Measurements from ENCODE around the gene ATP10A. TPM values are rescaled to one million over a fixed set of nuclear protein-coding genes. Genes with fewer than 3 reads are reported as not detected.

Gene ATP10A
- total RNA-seq, 1 donor from 2014 or later = 0.26 TPM

DNA sequence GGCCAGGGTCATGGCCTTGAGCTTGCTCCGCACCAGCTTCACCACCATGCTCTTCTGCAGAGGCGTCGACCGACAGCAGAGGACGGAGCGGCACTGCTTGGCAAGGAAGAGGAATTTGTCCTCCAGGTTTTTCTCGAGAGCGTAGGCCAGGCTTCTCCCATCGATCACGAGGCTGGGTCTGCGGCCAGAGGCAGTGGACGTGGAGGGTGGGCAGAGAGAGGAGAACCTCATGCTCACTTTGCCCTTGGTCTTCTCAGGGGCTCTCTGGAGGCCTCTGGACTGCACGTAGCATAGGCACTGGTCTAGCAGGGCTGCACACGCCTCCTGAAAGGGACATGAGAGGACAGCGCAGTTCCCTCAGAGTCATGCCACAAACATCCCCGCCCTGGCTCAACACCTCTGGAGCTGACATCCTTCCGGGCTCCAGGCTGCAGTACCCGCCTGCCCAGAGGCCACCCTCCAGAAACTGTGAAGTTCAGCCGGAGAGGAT lies 168.3 kb downstream of the ATP10A start:
- Histone ChIP-seq H3K27me3 (ENCODE audit: control insufficient read depth, insufficient read depth, low read length) (no peaks in the 10 kb centered on the region), H3K36me3 (ENCODE audit: control insufficient read depth, insufficient read depth, low read length) (no peaks in the 10 kb centered on the region), H3K4me3 (ENCODE audit: low read depth, low read length) (no peak overlapping the region)
- TF ChIP-seq, protein P1, sequence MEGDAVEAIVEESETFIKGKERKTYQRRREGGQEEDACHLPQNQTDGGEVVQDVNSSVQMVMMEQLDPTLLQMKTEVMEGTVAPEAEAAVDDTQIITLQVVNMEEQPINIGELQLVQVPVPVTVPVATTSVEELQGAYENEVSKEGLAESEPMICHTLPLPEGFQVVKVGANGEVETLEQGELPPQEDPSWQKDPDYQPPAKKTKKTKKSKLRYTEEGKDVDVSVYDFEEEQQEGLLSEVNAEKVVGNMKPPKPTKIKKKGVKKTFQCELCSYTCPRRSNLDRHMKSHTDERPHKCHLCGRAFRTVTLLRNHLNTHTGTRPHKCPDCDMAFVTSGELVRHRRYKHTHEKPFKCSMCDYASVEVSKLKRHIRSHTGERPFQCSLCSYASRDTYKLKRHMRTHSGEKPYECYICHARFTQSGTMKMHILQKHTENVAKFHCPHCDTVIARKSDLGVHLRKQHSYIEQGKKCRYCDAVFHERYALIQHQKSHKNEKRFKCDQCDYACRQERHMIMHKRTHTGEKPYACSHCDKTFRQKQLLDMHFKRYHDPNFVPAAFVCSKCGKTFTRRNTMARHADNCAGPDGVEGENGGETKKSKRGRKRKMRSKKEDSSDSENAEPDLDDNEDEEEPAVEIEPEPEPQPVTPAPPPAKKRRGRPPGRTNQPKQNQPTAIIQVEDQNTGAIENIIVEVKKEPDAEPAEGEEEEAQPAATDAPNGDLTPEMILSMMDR (IDR thresholded peaks at IDR 0.05; ENCODE audit: insufficient read depth, low read length, severe bottlenecking) = no peak
- FAIRE-seq (no peak), DNase-seq (ENCODE audit: low read depth) (no peak)

DNA sequence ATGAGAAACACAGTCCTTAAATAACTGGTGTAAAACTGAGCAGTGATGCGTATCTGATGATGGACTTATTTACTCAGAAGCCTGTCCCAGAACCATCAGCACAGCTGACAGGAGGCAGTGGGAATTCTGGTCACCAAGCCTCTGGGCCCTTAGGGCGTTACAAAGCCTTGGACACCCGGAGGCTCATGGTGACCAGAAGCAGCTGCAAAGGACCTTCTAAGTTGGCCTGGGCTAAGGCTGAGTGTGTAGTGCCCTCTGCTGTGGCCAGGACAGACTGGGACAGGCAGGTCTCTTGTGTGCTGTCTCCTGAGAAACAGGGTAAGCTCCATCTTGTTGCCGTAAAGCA lies 168.9 kb downstream of the ATP10A start:
- FAIRE-seq = no peak
- Histone ChIP-seq H3K36me3 (ENCODE audit: control insufficient read depth, insufficient read depth, low read length) (no peaks in the 10 kb centered on the region), H3K27me3 (ENCODE audit: control insufficient read depth, insufficient read depth, low read length) (no peaks in the 10 kb centered on the region), H3K4me3 (ENCODE audit: low read depth, low read length) (no peak overlapping the region)
- TF ChIP-seq, protein P1 (IDR thresholded peaks at IDR 0.05; ENCODE audit: insufficient read depth, low read length, severe bottlenecking) = no peak
- no peak for DNase-seq (ENCODE audit: low read depth)

DNA sequence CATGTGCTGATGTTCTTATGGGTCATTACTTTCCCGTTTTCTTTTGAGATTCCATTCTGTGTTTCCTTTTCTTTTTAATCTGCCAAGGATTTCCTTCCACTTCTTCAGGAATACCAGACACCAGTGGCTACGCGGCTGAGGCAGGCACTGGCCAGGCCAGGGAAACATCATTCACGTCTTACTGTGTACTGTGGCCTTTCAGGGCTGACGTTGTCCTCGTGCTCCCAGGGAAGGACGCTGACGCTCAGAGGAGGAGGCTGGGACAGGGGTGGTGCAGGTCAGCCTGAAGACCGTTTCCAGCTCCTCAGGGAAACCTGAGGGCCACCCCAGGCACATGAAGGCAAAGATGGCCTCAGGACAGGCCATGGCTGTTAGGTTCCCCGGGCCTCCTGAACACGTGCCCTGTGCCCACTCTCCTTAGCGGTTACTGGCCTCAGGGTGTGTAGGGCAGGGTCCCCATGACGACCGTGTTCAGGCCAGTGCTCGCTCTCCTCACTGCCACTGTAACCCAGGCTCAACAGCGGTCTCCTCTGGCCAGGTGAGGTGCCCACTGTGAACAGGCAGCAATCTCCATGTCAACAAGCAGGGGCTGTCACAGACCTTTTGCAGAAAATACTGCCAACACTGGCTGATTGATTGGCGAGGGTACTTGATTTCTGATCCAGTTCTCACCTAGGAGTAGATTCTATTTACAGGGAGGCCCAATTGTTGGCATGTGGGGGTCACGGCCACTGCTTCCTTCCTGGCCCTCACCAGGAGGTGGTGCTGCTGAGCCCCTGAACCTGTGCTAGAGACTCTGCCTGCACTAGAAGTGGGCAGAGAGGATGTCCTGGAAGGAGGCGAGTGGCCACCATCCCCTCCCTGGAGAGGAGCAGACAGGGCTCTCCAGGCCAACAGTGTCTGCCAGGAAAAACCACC lies 169.5 kb downstream of the ATP10A start:
- Histone ChIP-seq H3K4me3 (ENCODE audit: low read depth, low read length) (no peak overlapping the region), H3K36me3 (ENCODE audit: control insufficient read depth, insufficient read depth, low read length) (no peaks in the 10 kb centered on the region), H3K27me3 (ENCODE audit: control insufficient read depth, insufficient read depth, low read length) (no peaks in the 10 kb centered on the region)
- FAIRE-seq = no peak
- TF ChIP-seq, protein P1 (IDR thresholded peaks at IDR 0.05; ENCODE audit: insufficient read depth, low read length, severe bottlenecking) = no peak
- no peak for DNase-seq (ENCODE audit: low read depth)

DNA sequence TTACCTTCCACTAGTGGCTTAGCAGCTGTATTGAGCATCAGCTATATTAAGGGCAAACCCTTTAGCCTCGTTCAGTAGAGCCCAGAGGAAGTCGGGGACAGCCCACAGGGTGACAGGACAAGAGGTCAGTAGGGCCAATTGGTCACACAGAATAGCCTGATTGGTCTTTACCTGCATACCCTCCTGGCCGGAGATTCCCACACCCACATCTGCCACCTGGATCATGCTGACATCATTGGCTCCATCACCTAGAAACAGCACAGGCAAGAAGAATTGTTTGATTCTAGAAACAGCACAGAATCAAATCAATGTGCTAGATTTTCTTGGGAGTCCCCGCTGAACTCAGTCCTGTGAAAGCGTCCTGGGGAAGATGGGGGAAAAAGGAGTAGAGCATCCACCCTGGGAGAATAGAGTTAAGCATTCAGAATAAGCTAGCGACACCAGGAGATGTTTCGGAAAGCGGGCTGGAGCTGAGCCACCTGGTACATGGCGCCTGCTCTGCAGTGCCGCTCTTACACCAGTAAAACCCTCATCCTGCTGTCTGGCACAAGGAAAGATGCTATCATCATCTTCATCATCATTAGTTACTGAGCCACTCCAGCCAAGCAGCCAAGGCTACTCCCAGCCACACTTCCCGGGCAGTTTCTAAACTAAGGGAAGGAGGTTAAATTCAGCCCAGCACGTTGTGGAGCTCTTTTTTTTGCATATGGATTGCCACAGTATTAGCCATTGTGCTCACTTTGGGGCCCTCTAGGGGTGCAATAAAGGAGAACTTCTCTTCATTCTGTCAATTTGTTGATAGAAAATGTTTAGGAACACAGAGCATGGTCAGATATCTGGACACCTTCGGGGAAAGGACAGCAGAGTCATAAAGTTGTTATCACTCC lies 171.3 kb downstream of the ATP10A start:
- no peaks in the 10 kb centered on the region for H3K36me3 ChIP-seq (ENCODE audit: control insufficient read depth, insufficient read depth, low read length)
- no peak overlapping the region for H3K4me3 ChIP-seq (ENCODE audit: low read depth, low read length)
- FAIRE-seq (peak; percentile 88), DNase-seq (ENCODE audit: low read depth) (no peak)
- no peaks in the 10 kb centered on the region for H3K27me3 ChIP-seq (ENCODE audit: control insufficient read depth, insufficient read depth, low read length)
- TF ChIP-seq, protein P1 (IDR thresholded peaks at IDR 0.05; ENCODE audit: insufficient read depth, low read length, severe bottlenecking) = no peak

DNA sequence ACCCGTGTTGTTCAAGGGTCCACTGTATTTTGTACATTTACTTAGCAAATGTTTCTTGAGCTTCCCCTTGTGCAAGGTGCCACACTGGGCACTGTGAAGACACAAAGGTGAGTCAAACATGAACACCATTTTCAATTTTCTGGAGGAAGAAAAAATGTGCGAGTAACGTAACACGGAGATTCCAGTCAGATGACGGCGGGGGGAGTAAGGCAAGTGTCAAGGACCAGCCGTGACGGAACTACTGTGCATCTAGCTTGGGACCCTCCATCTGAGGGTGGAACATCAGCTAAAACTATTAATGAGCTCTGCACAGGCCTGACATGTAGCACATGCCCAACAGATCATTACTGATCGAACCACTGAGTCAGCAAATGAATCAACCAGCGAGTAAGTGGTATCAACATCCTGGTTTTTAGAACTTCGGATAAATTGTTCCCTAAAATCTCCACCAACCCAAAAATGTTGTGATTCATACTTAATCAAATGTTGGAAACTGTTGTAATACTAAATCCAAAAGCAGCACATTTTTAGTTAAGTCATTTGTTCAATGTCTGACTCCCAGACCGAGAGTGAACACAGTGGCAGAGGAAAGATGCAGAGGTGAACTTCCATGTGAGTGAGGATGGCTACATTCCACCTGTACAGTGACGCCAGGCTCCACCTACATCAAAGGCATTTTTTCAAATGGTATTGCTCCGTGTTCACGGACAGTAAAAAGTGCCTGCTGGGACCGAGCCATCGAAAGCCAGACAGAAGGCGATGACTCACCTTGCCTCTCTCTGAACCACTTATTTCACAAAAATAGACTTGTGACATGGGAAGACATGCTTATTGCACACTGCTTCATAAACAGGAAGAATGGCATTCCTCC lies 172.2 kb downstream of the ATP10A start:
- no peaks in the 10 kb centered on the region for H3K36me3 ChIP-seq (ENCODE audit: control insufficient read depth, insufficient read depth, low read length)
- H3K4me3 ChIP-seq (ENCODE audit: low read depth, low read length) = no peak overlapping the region
- DNase-seq (ENCODE audit: low read depth) (peak; percentile 55), FAIRE-seq (peak; percentile 28)
- H3K27me3 ChIP-seq (ENCODE audit: control insufficient read depth, insufficient read depth, low read length) = no peaks in the 10 kb centered on the region
- TF ChIP-seq, protein P1 (IDR thresholded peaks at IDR 0.05; ENCODE audit: insufficient read depth, low read length, severe bottlenecking) = no peak

Data from bronchial epithelial cell (primary cell).